GM23248 (cell line): ENCODE results near the gene KIF16B. TPM values are rescaled to one million over a fixed set of nuclear protein-coding genes. Genes with fewer than 3 reads are reported as not detected.

ENCODE experiments used
- DNase-seq: peaks from one replicate; pipeline ENCODE4 v3.0.0-alpha.2; 2015
- H2AFZ ChIP-seq: fragments of 200-600 bp; sonication (generic); 2 replicates; pipeline ENCODE4 v1.6.1; 2016; ENCODE audit warnings: antibody characterized with exemption
- H3F3A ChIP-seq: fragments of 200-600 bp; sonication (generic); 2 replicates; pipeline ENCODE4 v1.6.1; 2016; ENCODE audit warnings: mild to moderate bottlenecking, antibody characterized with exemption, mixed run types; ENCODE audit not compliant: insufficient read depth
- H3K27ac ChIP-seq: fragments of 200-600 bp; sonication (generic); 2 replicates; pipeline ENCODE4 v1.5.1; 2016; ENCODE audit warnings: mild to moderate bottlenecking
- H3K27me3 ChIP-seq: fragments of 200-600 bp; sonication (generic); replicated peaks from 2 replicates; pipeline ENCODE4 v1.6.1; 2016; ENCODE audit warnings: mild to moderate bottlenecking; ENCODE audit not compliant: insufficient read depth
- H3K36me3 ChIP-seq: fragments of 200-600 bp; sonication (generic); 2 replicates; pipeline ENCODE4 v1.6.1; 2016; ENCODE audit warnings: low read depth, mild to moderate bottlenecking
- H3K4me1 ChIP-seq: fragments of 200-600 bp; sonication (generic); 2 replicates; pipeline ENCODE4 v1.6.1; 2016; ENCODE audit warnings: mild to moderate bottlenecking; ENCODE audit not compliant: insufficient read depth
- H3K4me2 ChIP-seq: fragments of 200-600 bp; sonication (generic); one replicate; pipeline ENCODE4 v1.6.1; 2016; ENCODE audit warnings: mild to moderate bottlenecking; ENCODE audit not compliant: unreplicated experiment
- H3K4me3 ChIP-seq: fragments of 200-600 bp; sonication (generic); 2 replicates; pipeline ENCODE4 v1.5.1; 2016; ENCODE audit warnings: mild to moderate bottlenecking
- H3K79me2 ChIP-seq: fragments of 200-600 bp; sonication (generic); 2 replicates; pipeline ENCODE4 v1.6.1; 2016; ENCODE audit warnings: mild to moderate bottlenecking; ENCODE audit not compliant: insufficient read depth
- H3K9ac ChIP-seq: fragments of 200-600 bp; sonication (generic); 2 replicates; pipeline ENCODE4 v1.6.1; 2016; ENCODE audit warnings: mild to moderate bottlenecking
- H3K9me2 ChIP-seq: fragments of 200-600 bp; sonication (generic); 2 replicates; pipeline ENCODE4 v1.6.1; 2016; ENCODE audit warnings: mixed run types, mild to moderate bottlenecking, moderate library complexity; ENCODE audit not compliant: insufficient read depth
- H3K9me3 ChIP-seq: fragments of 200-600 bp; sonication (generic); one replicate; pipeline ENCODE4 v1.6.1; 2017; ENCODE audit warnings: low read depth
- H4K20me1 ChIP-seq: fragments of 200-600 bp; sonication (generic); 2 replicates; pipeline ENCODE4 v1.6.0; 2016; ENCODE audit not compliant: insufficient read depth
- EZH2 ChIP-seq: fragments of 200-600 bp; sonication (generic); IDR thresholded peaks from 2 replicates; pipeline ENCODE4 v1.6.1; 2018; ENCODE audit warnings: antibody characterized with exemption, mild to moderate bottlenecking; ENCODE audit not compliant: insufficient read depth, poor library complexity, severe bottlenecking
- EZH2phosphoT487 ChIP-seq: fragments of 200-600 bp; sonication (generic); IDR thresholded peaks from 2 replicates; pipeline ENCODE4 v1.6.1; 2018; ENCODE audit warnings: antibody characterized with exemption, moderate library complexity, mild to moderate bottlenecking, low read depth; ENCODE audit not compliant: insufficient read depth
- WGBS, 2 experiments: methylation state at CpG; one replicate each; pipeline ENCODE4 v1.1.6; 2015 to 2017; ENCODE audit warnings: low lambda C conversion rate in 2 of 2, low coverage in 1 of 2; ENCODE audit errors: missing lambda C conversion rate in 2 of 2; 5-methylcytosine and 5-hydroxymethylcytosine counted together
- in situ Hi-C: fragments of 300-500 bp; cut with MboI; formaldehyde crosslinking; loops from 2 replicates; pipeline ENCODE4 v1.15.0; 2020
- polyA plus RNA-seq: library from polyadenylated mRNA; unstranded; fragments of >200 nt; fragmentation: Nextera tagmentation; extraction: Ambion mirVana; gene quantifications from 2 replicates; pipeline ENCODE4 v1.2.1, GENCODE V29; 2016
- total RNA-seq: library from RNA; depleted of rRNA; stranded (reverse); fragments of >200 nt; shearing (Covaris generic); gene quantifications from 2 replicates; pipeline ENCODE4 v1.2.3, GENCODE V29; 2014

KIF16B gene
- total and polyA plus RNA-seq, 2 experiments from 2014 or later: 1.7 to 2.6 TPM

DNA sequence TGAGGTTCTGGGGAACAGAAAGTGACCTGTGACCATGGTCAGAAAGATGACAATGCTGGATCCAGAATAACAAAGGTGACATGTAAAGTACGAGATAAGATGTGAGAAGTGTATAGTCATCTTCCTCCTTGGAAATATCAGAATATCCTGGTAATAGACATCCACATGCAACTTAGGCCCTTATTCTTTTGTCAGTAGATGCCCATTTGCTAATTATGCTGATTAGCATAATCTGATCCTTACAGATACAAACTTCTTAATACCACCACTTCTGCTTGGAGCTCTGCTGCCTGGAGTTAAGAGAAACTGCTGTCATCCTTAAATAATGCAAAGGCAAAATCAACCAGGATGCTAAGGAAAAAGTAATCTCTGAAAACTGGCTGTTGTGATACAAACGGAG is 91.3 kb downstream of the KIF16B start:
- no peaks in the 10 kb centered on the region for H3K9me3 ChIP-seq
- H2AFZ ChIP-seq: no peak overlapping the region
- H3K4me1 ChIP-seq: peaks cover 6% of the 10 kb centered on the region; the same call in 1 of the 2 replicates
- no peaks in the 10 kb centered on the region for H3K36me3 ChIP-seq
- no peaks in the 10 kb centered on the region for H3K79me2 ChIP-seq
- no peak overlapping the region for H3K27ac ChIP-seq
- H3F3A ChIP-seq: no peaks in the 10 kb centered on the region
- H3K9me2 ChIP-seq: no peaks in the 10 kb centered on the region
- WGBS, 2 experiments: 67 to 78% methylated on average over 2 of the region's 2 CpGs
- no peaks in the 10 kb centered on the region for H3K27me3 ChIP-seq
- no peak for DNase-seq
- in situ Hi-C loops: no loop called here
- no peak overlapping the region for H3K4me3 ChIP-seq
- H3K9ac ChIP-seq: no peak overlapping the region
- H3K4me2 ChIP-seq: no peak overlapping the region
- no peaks in the 10 kb centered on the region for H4K20me1 ChIP-seq
- no peak for TF ChIP-seq EZH2
- no peak for TF ChIP-seq EZH2phosphoT487

GRCh38 chr20:16479666-16480065 is 93.6 kb downstream of the KIF16B start:
- H3K27ac ChIP-seq: no peak overlapping the region
- no peaks in the 10 kb centered on the region for H3F3A ChIP-seq
- H3K36me3 ChIP-seq: no peaks in the 10 kb centered on the region
- no peaks in the 10 kb centered on the region for H4K20me1 ChIP-seq
- WGBS, 2 experiments: 18 to 41% methylated on average over 3 of the region's 3 CpGs
- H2AFZ ChIP-seq: no peak overlapping the region
- no peak for TF ChIP-seq EZH2
- TF ChIP-seq EZH2phosphoT487: no peak
- in situ Hi-C loops: no loop called here
- H3K4me3 ChIP-seq: no peak overlapping the region
- no peaks in the 10 kb centered on the region for H3K27me3 ChIP-seq
- DNase-seq: no peak
- H3K4me1 ChIP-seq: peaks cover 6% of the 10 kb centered on the region; the same call in 1 of the 2 replicates
- H3K4me2 ChIP-seq: no peak overlapping the region
- H3K9me2 ChIP-seq: no peaks in the 10 kb centered on the region
- H3K79me2 ChIP-seq: no peaks in the 10 kb centered on the region
- no peaks in the 10 kb centered on the region for H3K9me3 ChIP-seq
- H3K9ac ChIP-seq: no peak overlapping the region

GRCh38 chr20:16477632-16478031 is 95.6 kb downstream of the KIF16B start:
- Histone ChIP-seq H3F3A (no peaks in the 10 kb centered on the region), H3K9me3 (no peaks in the 10 kb centered on the region), H2AFZ (no peak overlapping the region), H3K9me2 (no peaks in the 10 kb centered on the region), H3K27me3 (no peaks in the 10 kb centered on the region), H3K9ac (0 out of 2 replicates have a peak overlapping the region, but pooled peaks have one; percentile 26), H3K4me2 (no peak overlapping the region), H3K4me3 (no peak overlapping the region), H3K36me3 (no peaks in the 10 kb centered on the region), H3K4me1 (peaks cover 6% of the 10 kb centered on the region; the same call in 1 of the 2 replicates), H4K20me1 (no peaks in the 10 kb centered on the region), H3K27ac (no peak overlapping the region), H3K79me2 (no peaks in the 10 kb centered on the region)
- no peak for DNase-seq
- TF ChIP-seq EZH2 (no peak), EZH2phosphoT487 (no peak)
- in situ Hi-C loops: no loop called here
- WGBS, 2 experiments: 56 to 59% methylated on average over 5 of the region's 5 CpGs

DNA sequence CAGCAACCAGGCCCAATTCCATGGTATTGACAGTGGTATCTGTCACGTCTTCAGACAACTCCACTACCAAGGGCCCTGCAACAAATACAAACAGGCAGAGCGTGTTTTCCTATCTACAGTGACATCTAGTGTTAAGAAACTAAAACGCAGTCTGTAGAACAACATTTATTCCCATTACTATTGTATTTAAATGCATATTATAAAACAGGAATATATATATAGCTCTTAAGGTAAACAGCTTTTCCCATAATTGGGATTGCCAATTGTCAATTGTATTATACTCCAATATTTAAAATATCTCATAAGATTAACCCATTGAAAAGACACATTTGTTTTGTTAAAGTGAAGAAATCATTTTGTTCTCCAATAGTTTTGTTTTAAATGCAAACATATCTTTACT is 97.2 kb downstream of the KIF16B start:
- Histone ChIP-seq H3F3A (no peaks in the 10 kb centered on the region), H3K4me3 (no peak overlapping the region), H3K79me2 (no peaks in the 10 kb centered on the region), H3K9me3 (no peaks in the 10 kb centered on the region), H3K9me2 (no peaks in the 10 kb centered on the region), H3K36me3 (no peaks in the 10 kb centered on the region), H3K4me1 (peaks cover 6% of the 10 kb centered on the region; the same call in 1 of the 2 replicates), H3K27me3 (no peaks in the 10 kb centered on the region), H3K9ac (no peak overlapping the region), H3K27ac (no peak overlapping the region), H4K20me1 (no peaks in the 10 kb centered on the region), H3K4me2 (no peak overlapping the region), H2AFZ (peak overlapping the region; percentile 4; the same call in 1 of the 2 replicates)
- 3 to 10% methylated on average over 3 of the region's 3 CpGs for WGBS, 2 experiments
- in situ Hi-C loops: no loop called here
- TF ChIP-seq EZH2phosphoT487: no peak
- no peak for TF ChIP-seq EZH2
- DNase-seq: peak; percentile 60
